ENCODE results near the gene MACROD1. TPM values are rescaled to one million over a fixed set of nuclear protein-coding genes. Genes with fewer than 3 reads are reported as not detected.

MACROD1 gene
- total and polyA plus RNA-seq, 2 of the 13 experiments (the other 11 are each of a cell fraction or from before 2014, with no cell fraction given), result 23.1 to 34.5 TPM

DNA sequence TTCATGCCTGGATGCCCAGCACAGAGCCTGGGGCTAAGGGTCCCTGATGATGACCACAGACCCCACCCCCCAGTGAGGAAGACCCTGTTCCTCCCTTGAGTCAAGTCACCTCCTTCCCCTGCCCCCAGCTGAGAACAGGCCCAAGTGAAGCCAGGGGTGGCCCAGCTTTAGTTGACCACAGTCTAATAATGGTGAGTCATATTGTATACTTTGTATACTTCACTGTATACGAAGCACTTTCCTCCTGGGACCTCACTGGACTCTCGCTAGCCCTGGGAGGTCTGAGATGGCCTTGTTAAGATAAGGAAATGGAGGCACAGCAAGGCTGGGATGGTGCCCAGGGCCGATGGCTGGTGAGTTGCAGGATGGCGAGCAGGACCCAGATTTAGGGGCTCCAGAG, 133.9 kb downstream of the MACROD1 start:
- Histone ChIP-seq H3K4me2 (ENCODE audit: low read depth, low read length) (no peak overlapping the region), H3K79me2 (ENCODE audit: insufficient read depth, low read length) (no peaks in the 10 kb centered on the region), H3K27ac (ENCODE audit: extremely low read length, insufficient read depth, low read length) (no peak overlapping the region), H3K27me3 (ENCODE audit: control insufficient read depth in 1 of 2, insufficient read depth in 2 of 2, low read length in 2 of 2) (peaks cover 7 to 26% of the 10 kb centered on the region in 2 experiments; a peak in 4 of 5 replicates), H3K9me3 (ENCODE audit: low read length) (no peaks in the 10 kb centered on the region), H3K9ac (ENCODE audit: insufficient read depth, low read depth, low read length) (no peak overlapping the region), H2AFZ (ENCODE audit: low read length) (no peak overlapping the region), H3K4me1 (ENCODE audit: insufficient read depth, low read length) (peaks cover 6% of the 10 kb centered on the region; the same call in 1 of the 2 replicates), H4K20me1 (ENCODE audit: insufficient read depth, low read length) (peaks cover 28% of the 10 kb centered on the region; the same call in 1 of the 2 replicates), H3K4me3 (replicated peaks in 1 of 3; ENCODE audit: insufficient read depth in 1 of 3, low read depth in 2 of 3, low read length in 3 of 3) (no peak overlapping the region), H3K36me3 (replicated peaks in 1 of 2; ENCODE audit: control insufficient read depth in 1 of 2, insufficient read depth in 2 of 2, low read length in 2 of 2) (no peaks in the 10 kb centered on the region)
- intact Hi-C loops (cut with micrococcal nuclease; ENCODE audit: unreplicated experiment), result no loop called here
- in situ Hi-C loops (cut with HindIII; ENCODE audit: extremely low pct_ligation_motif_present, low pct_unique_long_range_greater_than_20kb), result no loop called here
- no peak for DNase-seq (ENCODE audit: low spot score)
- ATAC-seq, result no peak
- CTCF ChIA-PET (ENCODE audit: low intra/inter-chr PET ratio, low total read pairs), result no interaction called here
- 55% methylated on average over 4 of the region's 4 CpGs for WGBS (ENCODE audit: low lambda C conversion rate)
- BruUV-seq (replicated peaks), result no TSS peak
- POLR2A ChIA-PET, result no interaction called here
- TF ChIP-seq REL (CRISPR knock-in tag; conservative IDR thresholded peaks at IDR 0.05) (no peak), MAF1 (CRISPR knock-in tag; IDR thresholded peaks at IDR 0.05; ENCODE audit: borderline replicate concordance) (no peak), PRMT3 (CRISPR knock-in tag; IDR thresholded peaks at IDR 0.05; ENCODE audit: borderline replicate concordance, low read depth) (no peak), GLI4 (CRISPR knock-in tag; IDR thresholded peaks at IDR 0.05; ENCODE audit: borderline replicate concordance) (no peak), ZNF496 (CRISPR knock-in tag; IDR thresholded peaks at IDR 0.05; ENCODE audit: insufficient replicate concordance) (no peak), ZNF317 (CRISPR knock-in tag; IDR thresholded peaks at IDR 0.05) (no peak), KLF11 (CRISPR knock-in tag; IDR thresholded peaks at IDR 0.05) (no peak), NCOA5 (CRISPR knock-in tag; IDR thresholded peaks at IDR 0.05) (no peak), ZNF256 (CRISPR knock-in tag; conservative IDR thresholded peaks at IDR 0.05) (no peak), ZNF644 (CRISPR knock-in tag; IDR thresholded peaks at IDR 0.05; ENCODE audit: low read depth) (no peak), ZNF7 (CRISPR knock-in tag; IDR thresholded peaks at IDR 0.05) (no peak), ZNF713 (CRISPR knock-in tag; IDR thresholded peaks at IDR 0.05) (no peak)
- TF ChIP-seq, protein P1, sequence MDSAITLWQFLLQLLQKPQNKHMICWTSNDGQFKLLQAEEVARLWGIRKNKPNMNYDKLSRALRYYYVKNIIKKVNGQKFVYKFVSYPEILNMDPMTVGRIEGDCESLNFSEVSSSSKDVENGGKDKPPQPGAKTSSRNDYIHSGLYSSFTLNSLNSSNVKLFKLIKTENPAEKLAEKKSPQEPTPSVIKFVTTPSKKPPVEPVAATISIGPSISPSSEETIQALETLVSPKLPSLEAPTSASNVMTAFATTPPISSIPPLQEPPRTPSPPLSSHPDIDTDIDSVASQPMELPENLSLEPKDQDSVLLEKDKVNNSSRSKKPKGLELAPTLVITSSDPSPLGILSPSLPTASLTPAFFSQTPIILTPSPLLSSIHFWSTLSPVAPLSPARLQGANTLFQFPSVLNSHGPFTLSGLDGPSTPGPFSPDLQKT (CRISPR knock-in tag; IDR thresholded peaks at IDR 0.05; ENCODE audit: borderline replicate concordance), result no peak
- TF ChIP-seq, protein P2, sequence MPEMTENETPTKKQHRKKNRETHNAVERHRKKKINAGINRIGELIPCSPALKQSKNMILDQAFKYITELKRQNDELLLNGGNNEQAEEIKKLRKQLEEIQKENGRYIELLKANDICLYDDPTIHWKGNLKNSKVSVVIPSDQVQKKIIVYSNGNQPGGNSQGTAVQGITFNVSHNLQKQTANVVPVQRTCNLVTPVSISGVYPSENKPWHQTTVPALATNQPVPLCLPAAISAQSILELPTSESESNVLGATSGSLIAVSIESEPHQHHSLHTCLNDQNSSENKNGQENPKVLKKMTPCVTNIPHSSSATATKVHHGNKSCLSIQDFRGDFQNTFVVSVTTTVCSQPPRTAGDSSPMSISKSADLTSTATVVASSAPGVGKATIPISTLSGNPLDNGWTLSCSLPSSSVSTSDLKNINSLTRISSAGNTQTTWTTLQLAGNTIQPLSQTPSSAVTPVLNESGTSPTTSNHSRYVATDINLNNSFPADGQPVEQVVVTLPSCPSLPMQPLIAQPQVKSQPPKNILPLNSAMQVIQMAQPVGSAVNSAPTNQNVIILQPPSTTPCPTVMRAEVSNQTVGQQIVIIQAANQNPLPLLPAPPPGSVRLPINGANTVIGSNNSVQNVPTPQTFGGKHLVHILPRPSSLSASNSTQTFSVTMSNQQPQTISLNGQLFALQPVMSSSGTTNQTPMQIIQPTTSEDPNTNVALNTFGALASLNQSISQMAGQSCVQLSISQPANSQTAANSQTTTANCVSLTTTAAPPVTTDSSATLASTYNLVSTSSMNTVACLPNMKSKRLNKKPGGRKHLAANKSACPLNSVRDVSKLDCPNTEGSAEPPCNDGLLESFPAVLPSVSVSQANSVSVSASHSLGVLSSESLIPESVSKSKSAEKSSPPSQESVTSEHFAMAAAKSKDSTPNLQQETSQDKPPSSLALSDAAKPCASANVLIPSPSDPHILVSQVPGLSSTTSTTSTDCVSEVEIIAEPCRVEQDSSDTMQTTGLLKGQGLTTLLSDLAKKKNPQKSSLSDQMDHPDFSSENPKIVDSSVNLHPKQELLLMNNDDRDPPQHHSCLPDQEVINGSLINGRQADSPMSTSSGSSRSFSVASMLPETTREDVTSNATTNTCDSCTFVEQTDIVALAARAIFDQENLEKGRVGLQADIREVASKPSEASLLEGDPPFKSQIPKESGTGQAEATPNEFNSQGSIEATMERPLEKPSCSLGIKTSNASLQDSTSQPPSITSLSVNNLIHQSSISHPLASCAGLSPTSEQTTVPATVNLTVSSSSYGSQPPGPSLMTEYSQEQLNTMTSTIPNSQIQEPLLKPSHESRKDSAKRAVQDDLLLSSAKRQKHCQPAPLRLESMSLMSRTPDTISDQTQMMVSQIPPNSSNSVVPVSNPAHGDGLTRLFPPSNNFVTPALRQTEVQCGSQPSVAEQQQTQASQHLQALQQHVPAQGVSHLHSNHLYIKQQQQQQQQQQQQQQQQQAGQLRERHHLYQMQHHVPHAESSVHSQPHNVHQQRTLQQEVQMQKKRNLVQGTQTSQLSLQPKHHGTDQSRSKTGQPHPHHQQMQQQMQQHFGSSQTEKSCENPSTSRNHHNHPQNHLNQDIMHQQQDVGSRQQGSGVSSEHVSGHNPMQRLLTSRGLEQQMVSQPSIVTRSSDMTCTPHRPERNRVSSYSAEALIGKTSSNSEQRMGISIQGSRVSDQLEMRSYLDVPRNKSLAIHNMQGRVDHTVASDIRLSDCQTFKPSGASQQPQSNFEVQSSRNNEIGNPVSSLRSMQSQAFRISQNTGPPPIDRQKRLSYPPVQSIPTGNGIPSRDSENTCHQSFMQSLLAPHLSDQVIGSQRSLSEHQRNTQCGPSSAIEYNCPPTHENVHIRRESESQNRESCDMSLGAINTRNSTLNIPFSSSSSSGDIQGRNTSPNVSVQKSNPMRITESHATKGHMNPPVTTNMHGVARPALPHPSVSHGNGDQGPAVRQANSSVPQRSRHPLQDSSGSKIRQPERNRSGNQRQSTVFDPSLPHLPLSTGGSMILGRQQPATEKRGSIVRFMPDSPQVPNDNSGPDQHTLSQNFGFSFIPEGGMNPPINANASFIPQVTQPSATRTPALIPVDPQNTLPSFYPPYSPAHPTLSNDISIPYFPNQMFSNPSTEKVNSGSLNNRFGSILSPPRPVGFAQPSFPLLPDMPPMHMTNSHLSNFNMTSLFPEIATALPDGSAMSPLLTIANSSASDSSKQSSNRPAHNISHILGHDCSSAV (CRISPR knock-in tag; IDR thresholded peaks at IDR 0.05; ENCODE audit: borderline replicate concordance), result no peak
- FAIRE-seq, result no peak

Data from HepG2 (cell line).